GM12878 (cell line): ENCODE data around the gene DUSP16. TPM values are rescaled to one million over a fixed set of nuclear protein-coding genes. Genes with fewer than 3 reads are reported as not detected.
"Not testable (repeated sequence)": the region's sequence is repeated elsewhere in the genome, so short reads cannot be mapped to it uniquely, and the experiment has no call there.

Experiments used
- ATAC-seq: fragments of 200-7000 bp; cut with Tn5 transposase; 3 replicates; pipeline ENCODE4 v1.9.1; 2020; ENCODE audit warnings: mild to moderate bottlenecking, moderate library complexity
- BruUV-seq: library from RNA; stranded (reverse); fragments of 400-500 nt; replicated peaks from 2 replicates; lab custom pipeline; 2021; lab: Mats Ljungman, UMichigan
- CTCF ChIA-PET: fragments of 300-600 bp; sonication (Branson Sonifier 250); formaldehyde crosslinking; extraction: SDS; loops from one replicate; lab custom pipeline; 2021; ENCODE audit warnings: inconsistent platforms; lab: Yijun Ruan, JAX
- POLR2A ChIA-PET: fragments of 350-600 bp; formaldehyde crosslinking; extraction: SDS; loops from one replicate; lab custom pipeline; 2021; ENCODE audit warnings: inconsistent platforms; lab: Charles Lee
- RAD21 ChIA-PET: fragments of 300-600 bp; sonication (Branson Sonifier 250); formaldehyde crosslinking; loops from one replicate; lab custom pipeline; 2023; ENCODE audit warnings: antibody characterized with exemption; ENCODE audit not compliant: unreplicated experiment; lab: Charles Lee
- SMC1A ChIA-PET: fragments of 300-600 bp; sonication (Branson Sonifier 250); formaldehyde crosslinking; loops from one replicate; lab custom pipeline; 2023; ENCODE audit not compliant: unreplicated experiment, uncharacterized antibody; lab: Charles Lee
- DNase-seq: peaks from one replicate; pipeline ENCODE4 v3.0.0-alpha.2; 2011; ENCODE audit warnings: low read depth, low spot score
- FAIRE-seq: peaks from 3 replicates; lab custom pipeline; 2011; peaks lifted over from hg19 to GRCh38; lab: Jason Lieb, UNC
- H2AFZ ChIP-seq: 2 replicates; pipeline ENCODE4 v1.6.0; 2011; ENCODE audit warnings: low read depth, low read length, control low read depth; ENCODE audit not compliant: control insufficient read depth
- H3K27ac ChIP-seq: 2 replicates; pipeline ENCODE4 v1.5.1; 2011; ENCODE audit warnings: control low read depth; ENCODE audit not compliant: control insufficient read depth, insufficient read depth
- H3K27me3 ChIP-seq, 2 experiments: replicated peaks in 1 of 2; 2 replicates each; pipeline versions ENCODE4 v1.6.0 to v1.6.1; 2011; ENCODE audit warnings: low read length in 1 of 2; ENCODE audit not compliant: control insufficient read depth in 2 of 2, insufficient read depth in 2 of 2
- H3K36me3 ChIP-seq, 2 experiments: 2 replicates each; pipeline ENCODE4 v1.5.1; 2011; ENCODE audit warnings: low read length in 1 of 2; ENCODE audit not compliant: control insufficient read depth in 2 of 2, insufficient read depth in 2 of 2
- H3K4me1 ChIP-seq: 2 replicates; pipeline ENCODE4 v1.6.1; 2011; ENCODE audit warnings: mild to moderate bottlenecking, low read length, moderate library complexity, mixed read lengths; ENCODE audit not compliant: control insufficient read depth, insufficient read depth
- H3K4me2 ChIP-seq: 2 replicates; pipeline ENCODE4 v1.6.0; 2011; ENCODE audit warnings: control low read depth; ENCODE audit not compliant: control insufficient read depth, insufficient read depth
- H3K4me3 ChIP-seq: fragments of 200-600 bp; sonication (generic); 2 replicates; pipeline ENCODE4 v1.5.1; 2016
- H3K79me2 ChIP-seq: 2 replicates; pipeline ENCODE4 v1.6.0; 2011; ENCODE audit warnings: low read length; ENCODE audit not compliant: control insufficient read depth, insufficient read depth
- H3K9ac ChIP-seq: 2 replicates; pipeline ENCODE4 v1.8.0; 2011; ENCODE audit warnings: low read length, control low read depth, mixed read lengths; ENCODE audit not compliant: control insufficient read depth, insufficient read depth
- H3K9me3 ChIP-seq: replicated peaks from 3 replicates; pipeline ENCODE4 v1.5.1; 2011; ENCODE audit warnings: mild to moderate bottlenecking, low read length; ENCODE audit not compliant: control insufficient read depth, insufficient read depth
- H4K20me1 ChIP-seq: 2 replicates; pipeline ENCODE4 v1.6.0; 2011; ENCODE audit not compliant: control insufficient read depth, insufficient read depth
- BRCA1 ChIP-seq: IDR thresholded peaks from 2 replicates; pipeline ENCODE4 v1.6.1; 2011; ENCODE audit warnings: low read depth, low read length, improper control_type of control experiment
- HDGF ChIP-seq: fragments of 450-650 bp; IDR thresholded peaks from 2 replicates; pipeline ENCODE4 v1.6.1; 2016; ENCODE audit warnings: antibody characterized with exemption
- HSF1 ChIP-seq: fragments of 150-350 bp; IDR thresholded peaks from 2 replicates; pipeline ENCODE4 v1.6.1; 2014; ENCODE audit warnings: mild to moderate bottlenecking, low read depth, low read length
- LARP7 ChIP-seq: fragments of 450-650 bp; IDR thresholded peaks from 2 replicates; pipeline ENCODE4 v1.6.1; 2017; ENCODE audit warnings: mild to moderate bottlenecking
- MYB ChIP-seq: fragments of 150-350 bp; IDR thresholded peaks from 2 replicates; pipeline ENCODE4 v1.6.1; 2014; ENCODE audit warnings: mild to moderate bottlenecking, low read depth, low read length, borderline replicate concordance
- NR2F1 ChIP-seq: fragments of 450-650 bp; conservative IDR thresholded peaks from 2 replicates; pipeline ENCODE4 v1.6.1; 2017; ENCODE audit warnings: mild to moderate bottlenecking
- PAX8 ChIP-seq: fragments of 450-650 bp; IDR thresholded peaks from 2 replicates; pipeline ENCODE4 v1.6.1; 2017; ENCODE audit warnings: mild to moderate bottlenecking, moderate library complexity
- RAD51 ChIP-seq: fragments of 450-650 bp; IDR thresholded peaks from 2 replicates; pipeline ENCODE4 v1.6.1; 2016; ENCODE audit warnings: moderate library complexity, mild to moderate bottlenecking, inconsistent platforms
- WGBS: methylation state at CpG from one replicate; pipeline ENCODE4 v1.1.6; 2016; ENCODE audit warnings: low lambda C conversion rate; ENCODE audit not compliant: insufficient replicate concordance, insufficient coverage; ENCODE audit errors: missing lambda C conversion rate; 5-methylcytosine and 5-hydroxymethylcytosine counted together
- in situ Hi-C: fragments of 300-500 bp; cut with MboI; formaldehyde crosslinking; loops from 9 replicates; pipeline ENCODE4 v1.14.3; 2018; ENCODE audit warnings: mixed read lengths
- intact Hi-C: fragments of 100-400 bp; cut with micrococcal nuclease; formaldehyde crosslinking; loops from one replicate; pipeline ENCODE4 v1.14.2; 2022; ENCODE audit not compliant: unreplicated experiment
- polyA plus RNA-seq, 11 experiments: library from polyadenylated mRNA; depleted of rRNA in 4 of 11; unstranded in 6 of 11; stranded (reverse) in 5 of 11; fragments of >200 nt; fragmentation: Nextera tagmentation in 4 of 11; fragmentation: Illumina TruSeq in 1 of 11; extraction: Ambion mirVana in 4 of 11; extraction: Trizol in 1 of 11; gene quantifications; 1 replicate in 1 of 11; 2 replicates in 10 of 11; pipeline versions ENCODE4 v1.2.1 to v1.2.3, GENCODE V29; 2011 to 2016; ENCODE audit warnings: inconsistent platforms in 2 of 11, missing spikeins in 2 of 11, low read depth in 1 of 11
- total RNA-seq, 4 experiments: library from RNA; depleted of rRNA in 3 of 4; stranded (reverse); fragments of >200 nt in 3 of 4; fragmentation: Illumina TruSeq in 1 of 4; extraction: Trizol in 1 of 4; gene quantifications; 2 replicates each; pipeline versions ENCODE4 v1.2.1 to v1.2.3, GENCODE V29; 2013 to 2021

Gene DUSP16
- total and polyA plus RNA-seq, 10 of the 15 experiments (the other 5 are each of a cell fraction or from before 2014, with no cell fraction given), result 3.9 to 75.3 (median 26.8) TPM

DNA sequence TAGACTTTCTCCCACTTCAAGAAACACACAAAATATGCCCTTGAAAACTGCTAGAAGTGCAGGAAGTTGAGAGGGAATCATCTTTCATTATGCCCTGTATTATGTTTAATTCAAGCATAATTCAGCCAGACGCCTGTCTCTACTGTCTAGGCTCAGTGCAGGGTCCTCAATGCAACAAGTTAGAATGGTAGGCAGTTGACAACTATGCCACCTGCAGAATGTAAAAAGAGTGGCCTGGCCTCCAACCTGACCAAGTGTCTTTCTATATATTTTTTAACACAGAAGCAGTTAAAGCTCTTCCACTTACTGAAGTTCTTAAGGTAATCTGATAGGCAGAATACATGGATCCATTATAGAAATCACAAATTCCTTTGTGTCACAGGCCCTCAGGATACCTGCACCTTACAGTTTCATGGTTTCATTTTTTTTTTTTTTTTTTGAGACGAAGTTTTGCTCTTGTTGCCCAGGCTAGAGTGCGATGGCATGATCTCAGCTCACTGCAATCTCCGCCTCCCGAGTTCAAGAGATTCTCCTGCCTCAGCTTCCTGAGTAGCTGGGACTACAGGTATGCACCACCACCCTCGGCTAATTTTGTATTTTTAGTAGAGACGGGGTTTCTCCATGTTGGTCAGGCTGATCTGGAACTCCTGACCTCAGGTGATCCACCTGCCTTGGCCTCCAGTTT is 60.4 kb downstream of the DUSP16 start:
- H3K27me3 ChIP-seq, FAIRE-seq, in situ Hi-C loops, H3K9ac ChIP-seq, DNase-seq: not testable (repeated sequence)
- ChIA-PET POLR2A (interaction anchor here (0.6 to 6.0 kb wide), 7 partner anchors 16 to 709 kb away, joined by 3 to 51 read pairs (median 6); no protein-coding TSS in a partner anchor), RAD21 (interaction anchor here (0.7 to 5.6 kb wide), 8 partner anchors 15 to 158 kb away, joined by 3 to 47 read pairs (median 6); no protein-coding TSS in a partner anchor), SMC1A (interaction anchor here (0.7 to 5.6 kb wide), 9 partner anchors 11 to 125 kb away, joined by 3 to 34 read pairs (median 5); no protein-coding TSS in a partner anchor)
- H3K4me1 ChIP-seq, result peaks cover 36% of the 10 kb centered on the region
- intact Hi-C loops, result loop anchor here (5.0 kb wide), 1 partner anchor 120 kb away; no protein-coding TSS in a partner anchor
- H3K36me3 ChIP-seq, result peaks cover 0 to 13% of the 10 kb centered on the region in 2 experiments; a peak in 2 of 4 replicates
- H3K27ac ChIP-seq, result peak overlapping the region; percentile 78; the same call in 1 of the 2 replicates
- peak; percentile 9; the same call in 1 of the 2 replicates for TF ChIP-seq NR2F1
- peak; percentile 45; the same call in 1 of the 2 replicates for TF ChIP-seq HDGF
- TF ChIP-seq, all 136 proteins: peak for 2; not testable (repeated sequence) for 134
- 0 out of 2 replicates have a peak overlapping the region, but pooled peaks have one; percentile 54 for H3K4me2 ChIP-seq
- not testable (repeated sequence) for H4K20me1 ChIP-seq, H3K4me3 ChIP-seq, ATAC-seq, H3K9me3 ChIP-seq, BruUV-seq, H2AFZ ChIP-seq
- peaks cover 40% of the 10 kb centered on the region for H3K79me2 ChIP-seq
- 68% methylated on average over 4 of the region's 7 CpGs for WGBS
- CTCF ChIA-PET, result interaction anchor here (2.4 to 5.3 kb wide), 5 partner anchors 15 to 125 kb away, joined by 11 to 72 read pairs (median 29); no protein-coding TSS in a partner anchor

DNA sequence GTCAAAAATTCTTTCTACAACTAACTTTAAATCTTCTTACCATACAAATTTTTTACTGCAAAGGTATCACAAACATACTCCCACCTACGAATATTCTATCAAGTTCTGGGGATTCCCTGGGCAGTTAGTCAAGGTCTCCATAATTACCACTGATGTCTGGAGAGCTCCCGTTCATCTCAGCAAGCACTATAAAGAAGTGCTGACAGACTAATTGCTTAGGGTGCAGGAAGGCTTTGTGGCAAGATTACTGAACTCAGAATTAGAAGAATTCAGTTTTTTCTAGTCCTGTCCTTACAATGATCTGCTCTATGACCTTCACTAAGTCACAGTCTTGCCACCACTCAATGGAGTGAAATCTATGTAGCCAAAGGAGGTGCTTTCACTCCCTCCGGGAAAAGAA is 61.5 kb downstream of the DUSP16 start:
- no TSS peak for BruUV-seq
- Histone ChIP-seq H3K4me2 (no peak overlapping the region), H3K79me2 (peaks cover 30% of the 10 kb centered on the region), H3K4me1 (peaks cover 25% of the 10 kb centered on the region), H3K9me3 (no peaks in the 10 kb centered on the region; the same call in 2 of the 3 replicates), H3K27me3 (no peaks in the 10 kb centered on the region), H3K36me3 (peaks cover 0 to 14% of the 10 kb centered on the region in 2 experiments; a peak in 2 of 4 replicates), H4K20me1 (no peaks in the 10 kb centered on the region), H3K9ac (no peak overlapping the region), H2AFZ (no peak overlapping the region), H3K4me3 (no peak overlapping the region), H3K27ac (no peak overlapping the region)
- ChIA-PET POLR2A (no interaction called here), CTCF (interaction anchor here (0.8 to 1.1 kb wide), 3 partner anchors 14 to 124 kb away, joined by 3 to 4 read pairs (median 3); no protein-coding TSS in a partner anchor), RAD21 (interaction anchor here (0.9 to 2.4 kb wide), 5 partner anchors 9 to 117 kb away, joined by 3 to 6 read pairs (median 6); no protein-coding TSS in a partner anchor), SMC1A (interaction anchor here (0.8 to 3.4 kb wide), 7 partner anchors 14 to 124 kb away, joined by 3 to 26 read pairs (median 5); no protein-coding TSS in a partner anchor)
- DNase-seq (no peak), ATAC-seq (no peak), FAIRE-seq (no peak)
- in situ Hi-C loops (no loop called here), intact Hi-C loops (loop anchor here (5.0 kb wide), 1 partner anchor 119 kb away; no protein-coding TSS in a partner anchor)
- 68% methylated on average over 3 of the region's 3 CpGs for WGBS
- TF ChIP-seq MYB, result no peak
- TF ChIP-seq PAX8, result no peak
- TF ChIP-seq HSF1, result no peak
- no peak for TF ChIP-seq RAD51
- TF ChIP-seq LARP7, result no peak
- no peak for TF ChIP-seq BRCA1
